Panc1 (cell line): ENCODE results near the gene ZNF865. TPM values are rescaled to one million over a fixed set of nuclear protein-coding genes. Genes with fewer than 3 reads are reported as not detected.

Experiments used
- ATAC-seq: fragments of 200-7000 bp; cut with Tn5 transposase; 2 replicates; pipeline ENCODE4 v1.9.1; 2020; ENCODE audit warnings: mild to moderate bottlenecking, moderate library complexity
- BruUV-seq: library from RNA; stranded (reverse); fragments of 400-500 nt; replicated peaks from 2 replicates; lab custom pipeline; 2021; lab: Mats Ljungman, UMichigan
- CTCF ChIA-PET: fragments of 300-600 bp; sonication (Branson Sonifier 250); formaldehyde crosslinking; loops from one replicate; lab custom pipeline; 2022; ENCODE audit warnings: antibody characterized with exemption; lab: Charles Lee
- POLR2A ChIA-PET: fragments of 300-600 bp; sonication (Branson Sonifier 250); formaldehyde crosslinking; loops from one replicate; lab custom pipeline; 2022; ENCODE audit warnings: antibody characterized with exemption; lab: Charles Lee
- DNase-seq: peaks from one replicate; pipeline ENCODE4 v3.0.0-alpha.2; 2010; ENCODE audit warnings: low read depth, low spot score
- H3K27ac ChIP-seq: 2 replicates; pipeline ENCODE4 v1.5.1; 2011; ENCODE audit warnings: mild to moderate bottlenecking, low read length, inconsistent platforms
- H3K27me3 ChIP-seq: fragments of 200-500 bp; sonication (Bioruptor generic); 2 replicates; pipeline ENCODE4 v1.6.0; 2014; ENCODE audit warnings: low read length, inconsistent platforms; ENCODE audit not compliant: control insufficient read depth, insufficient read depth
- H3K36me3 ChIP-seq: fragments of 200-500 bp; sonication (Bioruptor generic); 2 replicates; pipeline ENCODE4 v1.5.1; 2014; ENCODE audit warnings: inconsistent platforms, mild to moderate bottlenecking, low read length, moderate library complexity; ENCODE audit not compliant: control insufficient read depth, insufficient read depth
- H3K4me1 ChIP-seq: 2 replicates; pipeline ENCODE4 v1.5.1; 2011; ENCODE audit warnings: inconsistent platforms, mild to moderate bottlenecking, low read length, moderate library complexity; ENCODE audit not compliant: control insufficient read depth, insufficient read depth
- H3K4me3 ChIP-seq, 2 experiments: 2 replicates each; pipeline ENCODE4 v1.5.1; 2011 to 2012; ENCODE audit warnings: low read depth in 2 of 2, low read length in 2 of 2, mild to moderate bottlenecking in 2 of 2, inconsistent platforms in 1 of 2, moderate library complexity in 1 of 2
- H3K9me3 ChIP-seq: fragments of 200-500 bp; sonication (Bioruptor generic); 2 replicates; pipeline ENCODE4 v1.5.1; 2014; ENCODE audit warnings: low read depth, mild to moderate bottlenecking, inconsistent platforms, low read length, moderate library complexity; ENCODE audit not compliant: control insufficient read depth, insufficient read depth
- CTCF ChIP-seq: fragments of 450-650 bp; IDR thresholded peaks from 2 replicates; pipeline ENCODE4 v1.5.1; 2017; ENCODE audit warnings: mild to moderate bottlenecking
- POLR2AphosphoS5 ChIP-seq: IDR thresholded peaks from 2 replicates; pipeline ENCODE4 v1.6.1; 2012; ENCODE audit warnings: mild to moderate bottlenecking, low read depth, low read length, moderate library complexity
- REST ChIP-seq, 2 experiments: IDR thresholded peaks; 2 replicates each; pipeline ENCODE4 v1.6.1; 2011 to 2012; ENCODE audit warnings: low read depth in 2 of 2, control low read depth in 1 of 2, low read length in 1 of 2, mild to moderate bottlenecking in 1 of 2, moderate library complexity in 1 of 2; ENCODE audit not compliant: insufficient read depth in 1 of 2
- SIN3A ChIP-seq: IDR thresholded peaks from 2 replicates; pipeline ENCODE4 v1.6.1; 2012; ENCODE audit warnings: low read depth, mild to moderate bottlenecking, low read length, moderate library complexity, borderline replicate concordance; ENCODE audit not compliant: insufficient read depth
- TCF7L2 ChIP-seq: IDR thresholded peaks from 2 replicates; pipeline ENCODE4 v1.6.1; 2011; ENCODE audit warnings: mild to moderate bottlenecking, low read depth, low read length, inconsistent platforms
- in situ Hi-C: cut with HindIII; loops from 2 replicates; pipeline ENCODE4 v1.10.0; 2016; ENCODE audit warnings: low sequenced_read_pairs, low pct_unique_long_range_greater_than_20kb
- intact Hi-C: fragments of 100-400 bp; cut with micrococcal nuclease; formaldehyde crosslinking; loops from one replicate; pipeline ENCODE4 v1.10.0; 2022; ENCODE audit not compliant: unreplicated experiment
- total RNA-seq: library from RNA; stranded (reverse); gene quantifications from one replicate; pipeline ENCODE4 v1.2.1, GENCODE V29; 2021; ENCODE audit not compliant: unreplicated experiment

ZNF865 gene
- total RNA-seq, 1 experiment from 2014 or later = 25.6 TPM

- POLR2A ChIA-PET = no interaction called here
- intact Hi-C loops (no loop called here), in situ Hi-C loops (no loop called here)
- DNase-seq (no peak), ATAC-seq (no peak)
- Histone ChIP-seq H3K4me3 (peak overlapping the region; percentile 90 to 98), H3K4me1 (peaks cover 22% of the 10 kb centered on the region), H3K27ac (peak overlapping the region; percentile 95), H3K27me3 (no peaks in the 10 kb centered on the region), H3K36me3 (peaks cover 3% of the 10 kb centered on the region; the same call in 1 of the 2 replicates), H3K9me3 (no peaks in the 10 kb centered on the region)
- TF ChIP-seq CTCF = no peak
- TF ChIP-seq REST (IDR thresholded peaks at IDR 0.05; ENCODE audit: insufficient read depth in 1 of 2, low read depth in 2 of 2, low read length in 1 of 2) = no peak
- TF ChIP-seq TCF7L2 = no peak
- TF ChIP-seq POLR2AphosphoS5 = no peak
- TF ChIP-seq SIN3A = no peak
- CTCF ChIA-PET = no interaction called here
- no TSS peak for BruUV-seq
Measured at GRCh38 chr19:55635856-55636440, 30.5 kb downstream of the ZNF865 start.

GRCh38 chr19:55636723-55637122, 31.3 kb downstream of the ZNF865 start:
- POLR2A ChIA-PET = interaction anchor here (0.6 kb wide), 1 partner anchor 90 kb away, joined by 4 read pairs; no protein-coding TSS in a partner anchor
- Histone ChIP-seq H3K4me3 (no peak overlapping the region), H3K9me3 (no peaks in the 10 kb centered on the region), H3K36me3 (peaks cover 3% of the 10 kb centered on the region; the same call in 1 of the 2 replicates), H3K27me3 (no peaks in the 10 kb centered on the region), H3K4me1 (peaks cover 22% of the 10 kb centered on the region), H3K27ac (peak overlapping the region; percentile 95)
- in situ Hi-C loops = no loop called here
- no peak for TF ChIP-seq SIN3A
- TF ChIP-seq POLR2AphosphoS5 = no peak; the same call in 1 of the 2 replicates
- TF ChIP-seq CTCF = no peak
- TF ChIP-seq REST (IDR thresholded peaks at IDR 0.05; ENCODE audit: insufficient read depth in 1 of 2, low read depth in 2 of 2, low read length in 1 of 2) = no peak
- no peak for TF ChIP-seq TCF7L2
- ATAC-seq = no peak
- TSS peak; percentile 82 for BruUV-seq
- intact Hi-C loops = no loop called here
- CTCF ChIA-PET = no interaction called here
- no peak for DNase-seq
